GM23248 (cell line): ENCODE results near the gene GRAMD1A. TPM values are rescaled to one million over a fixed set of nuclear protein-coding genes. Genes with fewer than 3 reads are reported as not detected.
"Not testable (repeated sequence)": the region's sequence is repeated elsewhere in the genome, so short reads cannot be mapped to it uniquely, and the experiment has no call there.

Experiments
- DNase-seq: peaks from one replicate; pipeline ENCODE4 v3.0.0-alpha.2; 2015
- H2AFZ ChIP-seq: fragments of 200-600 bp; sonication (generic); 2 replicates; pipeline ENCODE4 v1.6.1; 2016; ENCODE audit warnings: antibody characterized with exemption
- H3F3A ChIP-seq: fragments of 200-600 bp; sonication (generic); 2 replicates; pipeline ENCODE4 v1.6.1; 2016; ENCODE audit warnings: mild to moderate bottlenecking, antibody characterized with exemption, mixed run types; ENCODE audit not compliant: insufficient read depth
- H3K27ac ChIP-seq: fragments of 200-600 bp; sonication (generic); 2 replicates; pipeline ENCODE4 v1.5.1; 2016; ENCODE audit warnings: mild to moderate bottlenecking
- H3K27me3 ChIP-seq: fragments of 200-600 bp; sonication (generic); replicated peaks from 2 replicates; pipeline ENCODE4 v1.6.1; 2016; ENCODE audit warnings: mild to moderate bottlenecking; ENCODE audit not compliant: insufficient read depth
- H3K36me3 ChIP-seq: fragments of 200-600 bp; sonication (generic); 2 replicates; pipeline ENCODE4 v1.6.1; 2016; ENCODE audit warnings: low read depth, mild to moderate bottlenecking
- H3K4me1 ChIP-seq: fragments of 200-600 bp; sonication (generic); 2 replicates; pipeline ENCODE4 v1.6.1; 2016; ENCODE audit warnings: mild to moderate bottlenecking; ENCODE audit not compliant: insufficient read depth
- H3K4me2 ChIP-seq: fragments of 200-600 bp; sonication (generic); one replicate; pipeline ENCODE4 v1.6.1; 2016; ENCODE audit warnings: mild to moderate bottlenecking; ENCODE audit not compliant: unreplicated experiment
- H3K4me3 ChIP-seq: fragments of 200-600 bp; sonication (generic); 2 replicates; pipeline ENCODE4 v1.5.1; 2016; ENCODE audit warnings: mild to moderate bottlenecking
- H3K79me2 ChIP-seq: fragments of 200-600 bp; sonication (generic); 2 replicates; pipeline ENCODE4 v1.6.1; 2016; ENCODE audit warnings: mild to moderate bottlenecking; ENCODE audit not compliant: insufficient read depth
- H3K9ac ChIP-seq: fragments of 200-600 bp; sonication (generic); 2 replicates; pipeline ENCODE4 v1.6.1; 2016; ENCODE audit warnings: mild to moderate bottlenecking
- H3K9me2 ChIP-seq: fragments of 200-600 bp; sonication (generic); 2 replicates; pipeline ENCODE4 v1.6.1; 2016; ENCODE audit warnings: mixed run types, mild to moderate bottlenecking, moderate library complexity; ENCODE audit not compliant: insufficient read depth
- H3K9me3 ChIP-seq: fragments of 200-600 bp; sonication (generic); one replicate; pipeline ENCODE4 v1.6.1; 2017; ENCODE audit warnings: low read depth
- H4K20me1 ChIP-seq: fragments of 200-600 bp; sonication (generic); 2 replicates; pipeline ENCODE4 v1.6.0; 2016; ENCODE audit not compliant: insufficient read depth
- EZH2 ChIP-seq: fragments of 200-600 bp; sonication (generic); IDR thresholded peaks from 2 replicates; pipeline ENCODE4 v1.6.1; 2018; ENCODE audit warnings: antibody characterized with exemption, mild to moderate bottlenecking; ENCODE audit not compliant: insufficient read depth, poor library complexity, severe bottlenecking
- EZH2phosphoT487 ChIP-seq: fragments of 200-600 bp; sonication (generic); IDR thresholded peaks from 2 replicates; pipeline ENCODE4 v1.6.1; 2018; ENCODE audit warnings: antibody characterized with exemption, moderate library complexity, mild to moderate bottlenecking, low read depth; ENCODE audit not compliant: insufficient read depth
- WGBS, 2 experiments: methylation state at CpG; one replicate each; pipeline ENCODE4 v1.1.6; 2015 to 2017; ENCODE audit warnings: low lambda C conversion rate in 2 of 2, low coverage in 1 of 2; ENCODE audit errors: missing lambda C conversion rate in 2 of 2; 5-methylcytosine and 5-hydroxymethylcytosine counted together
- in situ Hi-C: fragments of 300-500 bp; cut with MboI; formaldehyde crosslinking; loops from 2 replicates; pipeline ENCODE4 v1.15.0; 2020
- polyA plus RNA-seq: library from polyadenylated mRNA; unstranded; fragments of >200 nt; fragmentation: Nextera tagmentation; extraction: Ambion mirVana; gene quantifications from 2 replicates; pipeline ENCODE4 v1.2.1, GENCODE V29; 2016
- total RNA-seq: library from RNA; depleted of rRNA; stranded (reverse); fragments of >200 nt; shearing (Covaris generic); gene quantifications from 2 replicates; pipeline ENCODE4 v1.2.3, GENCODE V29; 2014

The GRAMD1A gene
- total and polyA plus RNA-seq, 2 experiments from 2014 or later, result 17.3 to 33.8 TPM

DNA sequence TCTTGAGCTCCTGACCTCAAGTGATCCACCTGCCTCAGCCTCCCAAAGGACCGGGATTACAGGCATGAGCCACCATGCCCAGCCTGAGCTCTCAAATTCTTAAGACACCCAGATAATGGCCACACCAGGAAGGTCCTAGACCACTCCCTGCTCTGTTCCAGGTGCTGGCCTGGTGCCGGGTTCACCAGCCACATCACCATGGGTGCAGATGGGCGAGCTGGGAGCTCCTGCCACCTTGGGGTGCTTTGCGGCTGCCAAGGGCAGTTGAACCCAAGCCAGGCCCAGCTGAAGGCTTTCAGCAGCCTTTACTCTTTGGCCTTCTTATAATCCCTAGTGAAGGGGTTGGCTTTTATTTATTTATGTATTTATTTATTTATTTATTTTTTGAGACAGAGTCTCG lies 46.3 kb downstream of the GRAMD1A start:
- no peak overlapping the region for H3K9ac ChIP-seq

DNA sequence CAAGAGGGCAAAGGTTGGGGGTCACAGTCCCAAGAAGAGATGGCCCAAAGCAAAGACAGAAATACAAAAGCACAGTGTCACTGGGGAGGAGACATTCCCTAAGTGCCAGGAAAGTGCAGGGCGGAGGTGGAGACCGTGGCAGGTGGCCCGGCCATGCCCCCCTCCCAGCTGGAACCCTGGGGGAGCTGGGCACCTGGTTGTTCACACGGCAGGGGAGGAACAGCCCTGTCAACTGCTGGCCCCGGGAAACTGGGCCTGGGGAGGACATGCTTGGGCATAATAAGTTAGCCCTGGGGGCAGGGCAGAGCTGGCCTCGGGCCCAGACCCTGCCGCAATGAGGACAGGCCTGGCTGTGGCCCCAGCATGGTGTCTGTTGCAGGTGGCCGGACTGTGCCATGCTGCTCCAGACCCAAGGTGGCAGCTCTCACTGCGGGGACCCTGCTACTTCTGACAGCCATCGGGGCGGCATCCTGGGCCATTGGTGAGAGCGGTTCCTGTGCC lies 48.8 kb downstream of the GRAMD1A start:
- WGBS, 2 experiments, result 30 to 31% methylated on average over 12 of the region's 12 CpGs
- in situ Hi-C loops, result no loop called here
- Histone ChIP-seq H3K4me3 (no peak overlapping the region), H2AFZ (no peak overlapping the region), H3K79me2 (no peaks in the 10 kb centered on the region), H3K36me3 (no peaks in the 10 kb centered on the region), H3K27me3 (peaks cover 5% of the 10 kb centered on the region; the same call in 1 of the 2 replicates), H3F3A (no peaks in the 10 kb centered on the region), H3K27ac (no peak overlapping the region), H3K4me1 (no peaks in the 10 kb centered on the region), H3K4me2 (no peak overlapping the region), H3K9me2 (no peaks in the 10 kb centered on the region), H4K20me1 (no peaks in the 10 kb centered on the region), H3K9ac (no peak overlapping the region), H3K9me3 (no peaks in the 10 kb centered on the region)
- DNase-seq, result no peak
- TF ChIP-seq EZH2phosphoT487, result no peak

More for the DNA sequence above, 46.3 kb downstream of the GRAMD1A start:
- DNase-seq, result no peak
- no peak overlapping the region for H3K4me3 ChIP-seq
- TF ChIP-seq EZH2phosphoT487 (no peak), EZH2 (no peak)
- in situ Hi-C loops, result no loop called here
- no peaks in the 10 kb centered on the region for H3K36me3 ChIP-seq
- no peaks in the 10 kb centered on the region; the same call in 1 of the 2 replicates for H3K27me3 ChIP-seq
- 70 to 75% methylated on average over 5 of the region's 5 CpGs for WGBS, 2 experiments
- no peaks in the 10 kb centered on the region for H3F3A ChIP-seq
- H2AFZ ChIP-seq, result no peak overlapping the region
- H3K4me1 ChIP-seq, result no peaks in the 10 kb centered on the region
- H3K27ac ChIP-seq, result no peak overlapping the region
- no peaks in the 10 kb centered on the region for H4K20me1 ChIP-seq
- no peaks in the 10 kb centered on the region for H3K9me2 ChIP-seq
- no peak overlapping the region for H3K4me2 ChIP-seq
- H3K9me3 ChIP-seq, result no peaks in the 10 kb centered on the region
- no peaks in the 10 kb centered on the region for H3K79me2 ChIP-seq

DNA sequence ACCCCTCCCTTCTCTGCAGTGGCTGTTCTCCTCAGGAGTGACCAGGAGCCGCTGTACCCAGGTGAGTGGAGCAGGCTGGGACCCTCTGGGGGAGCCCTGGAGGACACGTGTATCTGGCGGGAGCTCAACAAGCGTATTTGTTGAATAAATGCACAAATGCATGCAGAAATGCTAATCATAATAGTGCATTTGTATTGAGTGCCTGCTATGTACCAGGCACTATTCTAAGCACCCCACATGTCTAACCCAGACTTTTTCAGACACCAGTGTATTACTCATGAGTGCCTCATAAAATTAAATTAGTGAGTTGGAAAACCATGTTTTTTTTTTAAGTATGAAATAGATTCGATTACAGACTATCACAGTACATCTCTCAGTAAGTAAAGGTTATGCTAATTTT lies 49.3 kb downstream of the GRAMD1A start:
- H3K9me2 ChIP-seq, result no peaks in the 10 kb centered on the region
- H3F3A ChIP-seq, result no peaks in the 10 kb centered on the region
- H2AFZ ChIP-seq, result no peak overlapping the region
- no peak overlapping the region for H3K4me3 ChIP-seq
- no peak for TF ChIP-seq EZH2phosphoT487
- TF ChIP-seq EZH2, result no peak
- DNase-seq, result peak; percentile 16
- no peaks in the 10 kb centered on the region for H3K4me1 ChIP-seq
- H3K4me2 ChIP-seq, result no peak overlapping the region
- in situ Hi-C loops, result no loop called here
- no peaks in the 10 kb centered on the region for H3K36me3 ChIP-seq
- H4K20me1 ChIP-seq, result no peaks in the 10 kb centered on the region
- H3K27ac ChIP-seq, result no peak overlapping the region
- peaks cover 5% of the 10 kb centered on the region; the same call in 1 of the 2 replicates for H3K27me3 ChIP-seq
- H3K9ac ChIP-seq, result no peak overlapping the region
- no peaks in the 10 kb centered on the region for H3K9me3 ChIP-seq
- no peaks in the 10 kb centered on the region for H3K79me2 ChIP-seq
- WGBS, 2 experiments, result 40 to 44% methylated on average over 5 of the region's 5 CpGs

DNA sequence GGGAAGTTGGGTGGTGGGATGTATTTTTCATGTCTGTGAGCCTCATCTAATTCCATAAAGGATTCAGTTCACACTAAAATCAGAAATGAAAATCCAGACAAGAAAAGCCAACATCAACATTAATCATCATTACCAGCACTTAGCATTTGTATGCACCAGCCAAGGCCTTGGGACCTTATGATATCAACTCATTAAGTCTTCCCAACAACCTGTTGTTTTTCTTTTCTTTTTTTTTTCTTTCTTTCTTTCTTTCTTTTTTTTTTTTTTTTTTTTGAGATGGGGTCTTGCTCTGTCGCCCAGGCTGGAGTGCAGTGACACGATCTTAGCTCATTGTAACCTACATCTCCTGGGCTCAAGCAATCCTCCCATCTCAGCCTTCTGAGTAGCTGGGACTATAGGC lies 50.5 kb downstream of the GRAMD1A start:
- H3K4me3 ChIP-seq, H3K9me3 ChIP-seq, H3K27ac ChIP-seq, in situ Hi-C loops, H3K9me2 ChIP-seq, H2AFZ ChIP-seq, H3K9ac ChIP-seq, H3K36me3 ChIP-seq, H3K4me1 ChIP-seq, H3F3A ChIP-seq, H4K20me1 ChIP-seq, DNase-seq, H3K4me2 ChIP-seq, H3K27me3 ChIP-seq, H3K79me2 ChIP-seq: not testable (repeated sequence)
- 89 to 93% methylated on average over 2 of the region's 2 CpGs for WGBS, 2 experiments

DNA sequence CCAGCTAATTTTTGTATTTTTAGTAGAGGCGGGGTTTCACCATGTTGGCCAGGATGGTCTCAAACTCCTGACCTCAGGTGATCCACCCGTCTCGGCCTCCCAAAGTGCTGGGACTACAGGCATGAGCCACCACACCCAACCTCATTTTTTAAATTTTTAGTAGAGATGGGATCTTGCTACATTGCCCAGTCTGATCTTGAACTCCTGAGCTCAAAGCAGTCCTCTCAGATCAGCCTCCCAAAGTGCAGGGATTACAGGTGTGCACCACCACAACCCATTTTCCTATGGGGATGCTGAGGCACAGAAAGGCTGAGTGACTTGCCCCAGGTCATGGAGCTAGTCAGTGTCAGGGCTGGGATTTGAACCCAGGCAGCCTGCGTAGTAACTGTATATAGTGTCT lies 51.1 kb downstream of the GRAMD1A start:
- H2AFZ ChIP-seq, H4K20me1 ChIP-seq, H3K9me3 ChIP-seq, H3K4me2 ChIP-seq, H3K9me2 ChIP-seq, H3F3A ChIP-seq, H3K27ac ChIP-seq, in situ Hi-C loops, H3K79me2 ChIP-seq, DNase-seq, H3K27me3 ChIP-seq, H3K36me3 ChIP-seq, H3K4me1 ChIP-seq, H3K4me3 ChIP-seq, H3K9ac ChIP-seq: not testable (repeated sequence)
- 76 to 79% methylated on average over 4 of the region's 4 CpGs for WGBS, 2 experiments
